OCI-LY3 (cell line): ENCODE data around the gene FTCDNL1.

Experiments
- H2AFZ ChIP-seq: fragments of 200-600, 300-600 bp; shearing (Covaris generic); 2 replicates; pipeline ENCODE4 v1.6.0; 2014; ENCODE audit warnings: antibody characterized with exemption, low read depth, low read length
- H3K27ac ChIP-seq: fragments of 200-600, 300-600 bp; sonication (generic); 2 replicates; pipeline ENCODE4 v1.5.1; 2014; ENCODE audit warnings: mild to moderate bottlenecking, low read length, moderate library complexity, mixed read lengths
- H3K27me3 ChIP-seq: fragments of 200-600, 300-600 bp; sonication (generic); 2 replicates; pipeline ENCODE4 v1.6.1; 2014; ENCODE audit warnings: low read depth, low read length, mixed read lengths
- H3K36me3 ChIP-seq: fragments of 200-600, 300-600 bp; sonication (generic); replicated peaks from 2 replicates; pipeline ENCODE3; 2014; ENCODE audit warnings: low read depth, low read length, mixed read lengths
- H3K4me1 ChIP-seq: fragments of 300-600, 200-600 bp; sonication (generic); 2 replicates; pipeline ENCODE4 v1.6.1; 2014; ENCODE audit warnings: low read length, mixed read lengths
- H3K4me2 ChIP-seq: fragments of 200-600, 300-600 bp; sonication (generic); 2 replicates; pipeline ENCODE4 v1.6.1; 2014; ENCODE audit warnings: low read length, mixed read lengths
- H3K4me3 ChIP-seq: fragments of 300-600, 200-600 bp; sonication (generic); 2 replicates; pipeline ENCODE4 v1.5.1; 2014; ENCODE audit warnings: antibody characterized with exemption, mild to moderate bottlenecking, low read length, moderate library complexity
- H3K79me2 ChIP-seq: fragments of 300-600, 200-600 bp; shearing (Covaris generic); 2 replicates; pipeline ENCODE4 v1.6.1; 2014; ENCODE audit warnings: mild to moderate bottlenecking, low read length, mixed read lengths
- H3K9ac ChIP-seq: fragments of 300-600, 200-600 bp; shearing (Covaris generic); 2 replicates; pipeline ENCODE4 v1.6.0; 2014; ENCODE audit warnings: mild to moderate bottlenecking, low read length, moderate library complexity
- H3K9me3 ChIP-seq: fragments of 200-600, 300-600 bp; shearing (Covaris generic); 2 replicates; pipeline ENCODE4 v1.6.1; 2014; ENCODE audit warnings: low read length, mixed read lengths; ENCODE audit not compliant: insufficient read depth
- H4K20me1 ChIP-seq: fragments of 200-600, 300-600 bp; sonication (generic); 2 replicates; pipeline ENCODE4 v1.6.1; 2016; ENCODE audit warnings: low read length, mixed read lengths; ENCODE audit not compliant: insufficient read depth
- CTCF ChIP-seq: fragments of 200-600, 300-600 bp; sonication (generic); IDR thresholded peaks from 2 replicates; pipeline ENCODE4 v1.5.1; 2014; ENCODE audit warnings: antibody characterized with exemption, low read length, low read depth
- EZH2phosphoT487 ChIP-seq: fragments of 200-600 bp; shearing (Covaris generic); IDR thresholded peaks from 2 replicates; pipeline ENCODE4 v1.6.1; 2018; ENCODE audit warnings: antibody characterized with exemption, mixed run types, low read depth

FTCDNL1 gene

GRCh38 chr2:199882667-199883066, 31.7 kb upstream of the FTCDNL1 start:
- H3K4me1 ChIP-seq: no peaks in the 10 kb centered on the region
- H3K36me3 ChIP-seq: no peaks in the 10 kb centered on the region
- H3K79me2 ChIP-seq: no peaks in the 10 kb centered on the region
- peaks cover 9% of the 10 kb centered on the region for H3K9me3 ChIP-seq
- no peak overlapping the region for H3K9ac ChIP-seq
- H3K27me3 ChIP-seq: no peaks in the 10 kb centered on the region
- H4K20me1 ChIP-seq: no peaks in the 10 kb centered on the region
- TF ChIP-seq CTCF (no peak), EZH2phosphoT487 (no peak)
- H3K4me2 ChIP-seq: no peak overlapping the region
- H2AFZ ChIP-seq: no peak overlapping the region
- H3K27ac ChIP-seq: no peak overlapping the region
- no peak overlapping the region for H3K4me3 ChIP-seq

- no peaks in the 10 kb centered on the region for H3K36me3 ChIP-seq
- H3K27me3 ChIP-seq: no peaks in the 10 kb centered on the region
- H3K9me3 ChIP-seq: peaks cover 13% of the 10 kb centered on the region
- H3K4me3 ChIP-seq: no peak overlapping the region
- TF ChIP-seq EZH2phosphoT487: no peak
- TF ChIP-seq CTCF: no peak
- no peaks in the 10 kb centered on the region for H3K79me2 ChIP-seq
- H2AFZ ChIP-seq: no peak overlapping the region
- no peaks in the 10 kb centered on the region for H3K4me1 ChIP-seq
- no peaks in the 10 kb centered on the region for H4K20me1 ChIP-seq
- H3K9ac ChIP-seq: no peak overlapping the region
- H3K27ac ChIP-seq: no peak overlapping the region
- H3K4me2 ChIP-seq: no peak overlapping the region
These were observed 24.4 kb upstream of the FTCDNL1 start for GRCh38 chr2:199875400-199875799.

DNA sequence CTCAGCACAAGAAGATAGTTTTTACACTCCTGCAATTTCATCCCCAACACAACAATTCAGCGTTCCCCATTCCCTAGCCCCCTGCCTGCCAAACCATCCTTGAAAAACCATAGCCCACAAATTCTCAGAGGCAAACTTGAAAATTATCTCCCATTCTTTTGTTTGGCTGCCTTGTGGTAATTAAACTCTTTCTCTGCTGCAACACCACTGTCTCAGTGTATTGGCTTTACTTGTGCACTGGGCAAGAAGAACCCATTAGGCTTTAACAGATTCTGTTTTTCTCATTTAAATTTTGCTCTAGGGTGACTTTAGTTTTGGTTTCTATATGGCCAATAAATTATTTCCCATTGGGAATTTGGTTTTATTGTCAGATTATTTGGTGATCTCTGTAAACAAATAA, 23.2 kb upstream of the FTCDNL1 start:
- Histone ChIP-seq H3K27me3 (0 out of 2 replicates have a peak, but pooled peaks cover 3% of the 10 kb centered on the region), H3K9me3 (peaks cover 13% of the 10 kb centered on the region), H3K27ac (no peak overlapping the region), H3K4me1 (no peaks in the 10 kb centered on the region), H4K20me1 (no peaks in the 10 kb centered on the region), H2AFZ (no peak overlapping the region), H3K4me3 (no peak overlapping the region), H3K36me3 (no peaks in the 10 kb centered on the region), H3K79me2 (no peaks in the 10 kb centered on the region), H3K9ac (no peak overlapping the region), H3K4me2 (no peak overlapping the region)
- TF ChIP-seq EZH2phosphoT487 (no peak), CTCF (no peak)

GRCh38 chr2:199870581-199870980, 19.6 kb upstream of the FTCDNL1 start:
- TF ChIP-seq EZH2phosphoT487 (no peak), CTCF (no peak)
- H3K27ac ChIP-seq: no peak overlapping the region
- H3K9me3 ChIP-seq: peaks cover 13% of the 10 kb centered on the region
- H3K9ac ChIP-seq: no peak overlapping the region
- no peaks in the 10 kb centered on the region for H3K36me3 ChIP-seq
- H3K4me3 ChIP-seq: no peak overlapping the region
- H3K4me1 ChIP-seq: no peaks in the 10 kb centered on the region
- H3K27me3 ChIP-seq: 0 out of 2 replicates have a peak, but pooled peaks cover 3% of the 10 kb centered on the region
- H3K79me2 ChIP-seq: no peaks in the 10 kb centered on the region
- H2AFZ ChIP-seq: no peak overlapping the region
- H3K4me2 ChIP-seq: no peak overlapping the region
- no peaks in the 10 kb centered on the region for H4K20me1 ChIP-seq
